Hematopoietic multipotent progenitor cell treated with erythropoietin and hydrocortisone succinate and interleukin-3 and kit ligand, for 8 days (in vitro differentiated cells): Measurements from ENCODE around the gene TNPO3.

ENCODE experiments used
- DNase-seq: peaks from one replicate; pipeline ENCODE4 v3.0.0-alpha.2; 2015

The TNPO3 gene

GRCh38 chr7:128904381-128905197, 150.3 kb downstream of the TNPO3 start:
- peak; percentile 70 for DNase-seq
